Muscle of leg (tissue), 11 donors: ENCODE results near the gene HDAC9. TPM values are rescaled to one million over a fixed set of nuclear protein-coding genes. Genes with fewer than 3 reads are reported as not detected.

Experiments
- DNase-seq: peaks from one replicate; pipeline ENCODE4 v3.0.0; 2013
- H3K27ac ChIP-seq: one replicate; pipeline ENCODE4 v1.5.1; 2013; ENCODE audit warnings: mild to moderate bottlenecking, low read length, control low read depth
- H3K27me3 ChIP-seq: one replicate; pipeline ENCODE4 v1.6.1; 2013; ENCODE audit warnings: low read length; ENCODE audit not compliant: control insufficient read depth, insufficient read depth
- H3K36me3 ChIP-seq: one replicate; pipeline ENCODE4 v1.6.1; 2013; ENCODE audit warnings: low read length; ENCODE audit not compliant: control insufficient read depth, insufficient read depth
- H3K4me1 ChIP-seq: one replicate; pipeline ENCODE4 v1.6.1; 2013; ENCODE audit warnings: low read length; ENCODE audit not compliant: control insufficient read depth, insufficient read depth
- H3K4me3 ChIP-seq: one replicate; pipeline ENCODE4 v1.5.1; 2013; ENCODE audit warnings: low read length, control low read depth
- H3K9me3 ChIP-seq: replicated peaks from 2 replicates; pipeline ENCODE4 v1.6.1; 2013; ENCODE audit warnings: low read depth, low read length; ENCODE audit not compliant: control insufficient read depth
- WGBS: methylation state at CpG from one replicate; pipeline ENCODE4 v1.1.5; 2013; ENCODE audit warnings: missing lambda C conversion rate; ENCODE audit not compliant: insufficient coverage; 5-methylcytosine and 5-hydroxymethylcytosine counted together
- polyA plus RNA-seq, 8 donors: library from polyadenylated mRNA; unstranded; fragments of 120-200 nt; gene quantifications; one replicate each; pipeline versions ENCODE4 v1.2.1 to v1.2.3, GENCODE V29; 2013; ENCODE audit warnings: inconsistent platforms in 1 of 8, low replicate concordance in 1 of 8; ENCODE audit not compliant: insufficient read length in 8 of 8, insufficient read depth in 1 of 8
- total RNA-seq: library from RNA; stranded (reverse); fragments of 120-200 nt; gene quantifications from one replicate; pipeline ENCODE4 v1.2.4, GENCODE V29; 2013

The HDAC9 gene
- total and polyA plus RNA-seq, 9 donors: 11.9 to 38.2 (median 21.2) TPM

- H3K9me3 ChIP-seq: no peaks in the 10 kb centered on the region
- H3K27ac ChIP-seq: no peak overlapping the region
- no CpG with 5 or more reads among the region's 3 CpGs for WGBS
- no peaks in the 10 kb centered on the region for H3K27me3 ChIP-seq
- DNase-seq: no peak
- H3K4me3 ChIP-seq: no peak overlapping the region
- H3K36me3 ChIP-seq: no peaks in the 10 kb centered on the region
- no peaks in the 10 kb centered on the region for H3K4me1 ChIP-seq
Observed at GRCh38 chr7:18570441-18570840, 74.9 kb downstream of the HDAC9 start.

GRCh38 chr7:18570890-18571478 is 75.4 kb downstream of the HDAC9 start:
- DNase-seq: peak; percentile 65
- H3K4me1 ChIP-seq: no peaks in the 10 kb centered on the region
- H3K4me3 ChIP-seq: no peak overlapping the region
- H3K36me3 ChIP-seq: no peaks in the 10 kb centered on the region
- H3K27me3 ChIP-seq: no peaks in the 10 kb centered on the region
- no peak overlapping the region for H3K27ac ChIP-seq
- WGBS: no CpG with 5 or more reads among the region's 3 CpGs
- no peaks in the 10 kb centered on the region for H3K9me3 ChIP-seq

DNA sequence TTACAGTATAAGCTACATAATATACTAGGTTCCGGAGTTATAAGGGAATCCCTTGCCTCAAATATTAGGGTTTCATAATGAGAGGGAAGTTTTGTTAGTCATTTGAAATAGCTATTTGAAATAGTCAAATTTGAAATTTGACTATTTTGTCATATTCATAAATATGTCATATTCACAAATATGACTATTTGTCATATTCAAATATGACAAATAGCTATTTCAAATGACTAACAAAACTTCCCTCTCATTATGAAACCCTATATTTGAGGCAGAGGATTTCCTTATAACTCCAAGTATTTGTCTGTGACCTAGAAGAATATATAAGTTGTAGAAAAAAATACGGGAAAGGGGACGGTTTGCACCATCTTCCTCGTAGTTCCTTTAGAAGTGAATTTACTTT is 76.6 kb downstream of the HDAC9 start:
- Histone ChIP-seq H3K36me3 (no peaks in the 10 kb centered on the region), H3K4me3 (no peak overlapping the region), H3K9me3 (no peaks in the 10 kb centered on the region), H3K4me1 (no peaks in the 10 kb centered on the region), H3K27me3 (no peaks in the 10 kb centered on the region), H3K27ac (no peak overlapping the region)
- WGBS: no CpG with 5 or more reads among the region's 4 CpGs
- DNase-seq: no peak

DNA sequence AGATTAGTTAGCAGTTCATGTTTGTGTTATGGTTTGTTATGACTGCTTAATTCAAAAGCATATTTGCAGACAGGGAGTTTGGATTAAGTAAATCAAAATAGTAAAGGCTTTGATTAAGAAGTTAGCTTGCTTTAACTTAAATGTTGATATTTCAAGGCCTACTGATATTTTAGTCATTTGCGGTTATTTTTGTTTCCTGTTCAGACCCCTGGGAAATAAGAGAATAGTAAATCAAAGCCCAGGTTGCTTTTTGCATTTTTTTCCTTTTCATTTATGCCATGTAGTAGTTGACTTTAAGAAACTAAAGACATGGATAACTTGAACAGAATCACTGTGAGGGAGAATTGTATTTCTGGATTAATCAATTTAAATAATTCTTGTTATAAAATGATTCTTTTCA is 77.3 kb downstream of the HDAC9 start:
- 40% methylated on average over 1 of the region's 1 CpG for WGBS
- Histone ChIP-seq H3K27me3 (no peaks in the 10 kb centered on the region), H3K36me3 (no peaks in the 10 kb centered on the region), H3K4me3 (no peak overlapping the region), H3K27ac (no peak overlapping the region), H3K9me3 (no peaks in the 10 kb centered on the region), H3K4me1 (no peaks in the 10 kb centered on the region)
- no peak for DNase-seq

GRCh38 chr7:18573410-18574234 is 78.1 kb downstream of the HDAC9 start:
- H3K27me3 ChIP-seq: no peaks in the 10 kb centered on the region
- DNase-seq: no peak
- H3K27ac ChIP-seq: no peak overlapping the region
- H3K36me3 ChIP-seq: no peaks in the 10 kb centered on the region
- H3K4me3 ChIP-seq: no peak overlapping the region
- 89% methylated on average over 20 of the region's 20 CpGs for WGBS
- H3K4me1 ChIP-seq: no peaks in the 10 kb centered on the region
- no peaks in the 10 kb centered on the region for H3K9me3 ChIP-seq

GRCh38 chr7:18574235-18574540 is 78.6 kb downstream of the HDAC9 start:
- Histone ChIP-seq H3K4me1 (no peaks in the 10 kb centered on the region), H3K27me3 (no peaks in the 10 kb centered on the region), H3K36me3 (no peaks in the 10 kb centered on the region), H3K4me3 (no peak overlapping the region), H3K27ac (no peak overlapping the region), H3K9me3 (no peaks in the 10 kb centered on the region)
- DNase-seq: no peak
- 88% methylated on average over 7 of the region's 7 CpGs for WGBS

GRCh38 chr7:18574676-18575075 is 79.1 kb downstream of the HDAC9 start:
- no peak for DNase-seq
- H3K4me1 ChIP-seq: no peaks in the 10 kb centered on the region
- H3K9me3 ChIP-seq: no peaks in the 10 kb centered on the region
- 94% methylated on average over 14 of the region's 14 CpGs for WGBS
- no peaks in the 10 kb centered on the region for H3K27me3 ChIP-seq
- no peaks in the 10 kb centered on the region for H3K36me3 ChIP-seq
- no peak overlapping the region for H3K4me3 ChIP-seq
- H3K27ac ChIP-seq: no peak overlapping the region

- Histone ChIP-seq H3K4me1 (no peaks in the 10 kb centered on the region), H3K4me3 (no peak overlapping the region), H3K36me3 (no peaks in the 10 kb centered on the region), H3K27me3 (no peaks in the 10 kb centered on the region), H3K27ac (no peak overlapping the region), H3K9me3 (no peaks in the 10 kb centered on the region)
- WGBS: 47% methylated on average over 3 of the region's 6 CpGs
- no peak for DNase-seq
Observed at GRCh38 chr7:18575622-18576572, 80.3 kb downstream of the HDAC9 start.

DNA sequence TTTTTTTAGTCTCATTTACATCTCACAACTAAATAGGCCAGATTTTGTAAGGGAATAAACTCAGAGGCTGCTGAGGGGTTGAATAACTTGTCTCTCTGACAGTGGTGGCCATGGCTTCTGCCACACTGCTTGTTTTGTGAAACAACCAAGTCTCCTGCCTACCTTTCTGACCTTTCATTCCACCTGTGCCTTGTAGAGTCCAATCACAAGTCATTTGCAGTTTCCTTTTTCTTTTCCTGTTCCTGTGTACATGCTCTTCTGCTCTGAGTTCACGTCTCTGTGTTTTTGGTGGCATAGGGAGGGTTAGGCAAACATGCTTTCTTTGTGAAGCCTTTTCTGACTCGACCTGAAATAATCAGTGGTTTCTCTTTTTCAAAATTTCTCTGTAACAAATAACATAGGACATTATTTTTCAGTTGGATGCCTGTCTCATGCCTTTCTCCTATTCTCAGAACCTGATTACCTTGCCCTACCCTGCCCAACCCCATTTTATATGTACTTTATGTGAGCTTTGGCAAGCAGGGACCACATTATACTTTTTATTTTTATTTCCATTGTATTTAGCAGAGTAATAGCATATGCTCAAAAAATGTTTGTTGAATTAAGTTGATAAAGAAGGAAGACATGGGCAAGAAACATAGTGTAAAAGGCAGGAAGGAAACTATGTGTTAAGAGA is 81.7 kb downstream of the HDAC9 start:
- Histone ChIP-seq H3K27ac (no peak overlapping the region), H3K27me3 (no peaks in the 10 kb centered on the region), H3K4me3 (no peak overlapping the region), H3K36me3 (no peaks in the 10 kb centered on the region), H3K4me1 (no peaks in the 10 kb centered on the region), H3K9me3 (no peaks in the 10 kb centered on the region)
- no CpG with 5 or more reads among the region's 2 CpGs for WGBS
- no peak for DNase-seq

DNA sequence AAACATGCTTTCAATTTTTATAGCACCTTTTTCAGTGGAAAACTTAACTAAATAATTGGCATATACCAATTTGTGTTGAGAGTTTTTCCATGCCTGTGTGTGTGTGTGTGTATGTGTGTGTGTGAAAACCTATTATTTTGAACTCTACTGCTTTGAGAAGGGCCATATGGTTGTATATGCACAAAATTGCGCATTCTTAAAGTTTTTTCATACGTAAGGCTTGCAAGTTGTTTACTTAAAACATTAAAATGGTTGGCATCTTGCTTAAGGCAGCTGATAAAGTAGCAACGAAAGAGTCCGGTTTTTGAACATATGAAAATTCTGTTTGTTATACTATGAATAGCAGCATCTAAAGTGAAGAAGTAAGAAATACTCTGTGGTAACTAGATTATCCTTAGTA is 84.1 kb downstream of the HDAC9 start:
- H3K36me3 ChIP-seq: no peaks in the 10 kb centered on the region
- no peak for DNase-seq
- no peaks in the 10 kb centered on the region for H3K4me1 ChIP-seq
- no peaks in the 10 kb centered on the region for H3K27me3 ChIP-seq
- 100% methylated on average over 1 of the region's 4 CpGs for WGBS
- no peak overlapping the region for H3K4me3 ChIP-seq
- H3K9me3 ChIP-seq: no peaks in the 10 kb centered on the region
- H3K27ac ChIP-seq: no peak overlapping the region
